ENCODE results near the gene SUGCT. TPM values are rescaled to one million over a fixed set of nuclear protein-coding genes. Genes with fewer than 3 reads are reported as not detected.
A peak's percentile ranks its signal among the peaks of the same experiment; 100 is the strongest.

SUGCT gene
- total and polyA plus RNA-seq, 9 of the 15 experiments (the other 6 are each of a cell fraction or from before 2014, with no cell fraction given): 0.58 to 2.5 (median 1.4) TPM

GRCh38 chr7:40134428-40135316 lies at the start of gene SUGCT, which contains the start of gene MPLKIP (continued):
- TF ChIP-seq ZNF398 (CRISPR knock-in tag; IDR thresholded peaks at IDR 0.05): no peak
- 0 out of 2 replicates have a peak, but pooled peaks have one; percentile 50 for TF ChIP-seq JUND (IDR thresholded peaks at IDR 0.05; ENCODE audit: borderline replicate concordance, low read depth, low read length)
- TF ChIP-seq JUND (tag; IDR thresholded peaks at IDR 0.05; ENCODE audit: borderline replicate concordance, low read depth, low read length): peak; percentile 64; the same call in 2 of the 3 replicates
- peak; percentile 76 for TF ChIP-seq RB1 (IDR thresholded peaks at IDR 0.05; ENCODE audit: low read depth)
- peak; percentile 51 for TF ChIP-seq RBM22 (IDR thresholded peaks at IDR 0.05; ENCODE audit: low read depth, low read length, poor library complexity, severe bottlenecking)
- peak; percentile 26; the same call in 1 of the 2 replicates for TF ChIP-seq BMI1 (IDR thresholded peaks at IDR 0.05; ENCODE audit: low read length)
- TF ChIP-seq GTF2A2 (tag; IDR thresholded peaks at IDR 0.05): peak; percentile 89
- peak; percentile 34; the same call in 1 of the 2 replicates for TF ChIP-seq STAT5A (IDR thresholded peaks at IDR 0.05; ENCODE audit: borderline replicate concordance, low read length)
- TF ChIP-seq PATZ1 (CRISPR knock-in tag; IDR thresholded peaks at IDR 0.05; ENCODE audit: borderline replicate concordance): no peak
- no peak for TF ChIP-seq HNRNPH1 (optimal IDR thresholded peaks at IDR 0.05; ENCODE audit: low read depth, low read length)
- TF ChIP-seq MCM2 (IDR thresholded peaks at IDR 0.05; ENCODE audit: low read depth): no peak
- TF ChIP-seq, protein P1, sequence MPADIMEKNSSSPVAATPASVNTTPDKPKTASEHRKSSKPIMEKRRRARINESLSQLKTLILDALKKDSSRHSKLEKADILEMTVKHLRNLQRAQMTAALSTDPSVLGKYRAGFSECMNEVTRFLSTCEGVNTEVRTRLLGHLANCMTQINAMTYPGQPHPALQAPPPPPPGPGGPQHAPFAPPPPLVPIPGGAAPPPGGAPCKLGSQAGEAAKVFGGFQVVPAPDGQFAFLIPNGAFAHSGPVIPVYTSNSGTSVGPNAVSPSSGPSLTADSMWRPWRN (IDR thresholded peaks at IDR 0.05; ENCODE audit: low read depth): no peak
- peak; percentile 91; the same call in 1 of the 2 replicates for TF ChIP-seq L3MBTL2 (IDR thresholded peaks at IDR 0.05)
- TF ChIP-seq KLF13 (tag; IDR thresholded peaks at IDR 0.05; ENCODE audit: borderline replicate concordance, low read depth): peak; percentile 100
- peak; percentile 68; the same call in 1 of the 2 replicates for TF ChIP-seq RHOXF2B (CRISPR knock-in tag; conservative IDR thresholded peaks at IDR 0.05)
- no peak for TF ChIP-seq NR2F6 (CRISPR knock-in tag; IDR thresholded peaks at IDR 0.05)
- no peak for TF ChIP-seq HMG20A (CRISPR knock-in tag; conservative IDR thresholded peaks at IDR 0.05)
- no peak for TF ChIP-seq SMARCC2 (IDR thresholded peaks at IDR 0.05; ENCODE audit: low read depth)
- TF ChIP-seq CREB5 (CRISPR knock-in tag; IDR thresholded peaks at IDR 0.05): no peak

Measured in K562 (cell line).